NCI-H748 (cell line): ENCODE results near the gene SLC26A4.
A peak's percentile ranks its signal among the peaks of the same experiment; 100 is the strongest.

Experiments
- DNase-seq: peaks from one replicate; lab custom pipeline; 2025; ENCODE audit not compliant: unreplicated experiment; lab: John Stamatoyannopoulos, UW

The SLC26A4 gene

GRCh38 chr7:107659666-107660065 is 962 bp upstream of the SLC26A4 start:
- no peak for DNase-seq

DNA sequence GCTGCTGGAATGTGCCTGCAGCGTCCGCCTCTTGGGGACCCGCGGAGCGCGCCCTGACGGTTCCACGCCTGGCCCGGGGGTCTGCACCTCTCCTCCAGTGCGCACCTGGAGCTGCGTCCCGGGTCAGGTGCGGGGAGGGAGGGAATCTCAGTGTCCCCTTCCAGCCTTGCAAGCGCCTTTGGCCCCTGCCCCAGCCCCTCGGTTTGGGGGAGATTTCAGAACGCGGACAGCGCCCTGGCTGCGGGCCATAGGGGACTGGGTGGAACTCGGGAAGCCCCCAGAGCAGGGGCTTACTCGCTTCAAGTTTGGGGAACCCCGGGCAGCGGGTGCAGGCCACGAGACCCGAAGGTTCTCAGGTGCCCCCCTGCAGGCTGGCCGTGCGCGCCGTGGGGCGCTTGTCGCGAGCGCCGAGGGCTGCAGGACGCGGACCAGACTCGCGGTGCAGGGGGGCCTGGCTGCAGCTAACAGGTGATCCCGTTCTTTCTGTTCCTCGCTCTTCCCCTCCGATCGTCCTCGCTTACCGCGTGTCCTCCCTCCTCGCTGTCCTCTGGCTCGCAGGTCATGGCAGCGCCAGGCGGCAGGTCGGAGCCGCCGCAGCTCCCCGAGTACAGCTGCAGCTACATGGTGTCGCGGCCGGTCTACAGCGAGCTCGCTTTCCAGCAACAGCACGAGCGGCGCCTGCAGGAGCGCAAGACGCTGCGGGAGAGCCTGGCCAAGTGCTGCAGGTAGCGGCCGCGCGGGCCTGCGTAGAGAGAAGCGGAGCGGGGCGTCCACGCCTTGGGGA is 645 bp downstream of the SLC26A4 start:
- DNase-seq = peak; percentile 84

DNA sequence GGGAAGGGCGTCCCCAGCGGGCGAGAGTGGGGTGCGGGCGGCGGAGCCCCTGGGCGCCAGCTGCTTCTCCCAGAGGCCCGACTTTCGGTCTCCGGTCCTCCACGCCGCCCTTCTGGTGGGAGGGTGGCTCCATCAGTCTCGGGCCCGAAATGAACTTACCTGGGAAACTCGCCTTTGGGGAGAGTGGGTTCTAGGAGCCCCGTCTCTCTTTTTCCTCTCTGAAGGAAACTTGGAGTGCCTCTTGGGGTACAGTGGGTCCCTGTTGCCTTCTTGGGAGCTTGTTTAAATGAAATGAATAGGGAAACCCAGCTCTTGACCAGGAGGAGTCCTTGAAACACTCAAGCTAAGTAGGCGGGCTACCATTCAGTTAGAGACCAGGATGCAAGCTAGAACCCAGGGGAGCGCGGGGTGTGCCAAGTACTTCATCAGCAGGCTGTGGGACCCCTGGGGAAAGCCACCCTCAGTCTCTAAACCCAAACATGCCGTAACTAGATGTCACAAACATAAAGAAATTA is 1.3 kb downstream of the SLC26A4 start:
- DNase-seq = no peak

GRCh38 chr7:107663196-107663595 is 2.6 kb downstream of the SLC26A4 start:
- no peak for DNase-seq

- no peak for DNase-seq
Observed at GRCh38 chr7:107666790-107667189, 6.2 kb downstream of the SLC26A4 start.

DNA sequence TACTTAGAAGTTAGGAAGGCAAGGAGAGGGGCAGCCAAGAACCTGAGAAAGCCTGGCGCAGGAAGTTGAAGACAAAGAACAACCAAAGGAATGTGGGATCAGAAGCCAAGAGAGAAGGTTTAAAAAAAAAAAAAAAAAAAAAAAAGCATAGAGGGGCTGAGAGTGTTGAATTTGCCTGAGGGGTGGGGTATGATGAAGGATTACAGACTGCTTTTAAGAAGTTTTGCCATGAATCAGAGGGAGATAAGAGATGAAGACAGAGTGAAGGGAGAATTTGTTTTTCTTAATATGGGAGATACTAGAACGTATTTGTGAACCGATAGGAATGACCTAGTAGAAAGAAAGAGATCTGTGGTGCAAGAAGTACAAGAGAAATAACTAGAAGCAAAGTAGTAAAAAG is 6.7 kb downstream of the SLC26A4 start:
- no peak for DNase-seq

- no peak for DNase-seq
Observed at GRCh38 chr7:107668296-107668695, 7.7 kb downstream of the SLC26A4 start.

DNA sequence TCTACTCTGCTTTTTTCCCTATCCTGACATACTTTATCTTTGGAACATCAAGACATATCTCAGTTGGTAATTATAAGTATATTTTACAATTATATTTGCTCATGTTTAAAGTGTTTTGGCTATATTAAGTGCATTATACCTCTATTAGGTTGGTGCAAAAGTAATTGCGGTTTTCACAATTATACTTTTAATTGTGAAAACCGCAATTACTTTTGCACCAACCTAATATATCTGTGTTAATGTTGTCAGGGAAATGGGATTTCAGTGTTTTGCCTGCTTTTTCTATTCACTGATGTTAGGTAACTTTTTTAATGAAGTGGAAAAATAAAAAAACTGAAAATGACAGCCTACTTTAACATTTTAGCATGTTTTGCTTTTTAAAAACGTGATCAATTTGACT is 11.6 kb downstream of the SLC26A4 start:
- no peak for DNase-seq

DNA sequence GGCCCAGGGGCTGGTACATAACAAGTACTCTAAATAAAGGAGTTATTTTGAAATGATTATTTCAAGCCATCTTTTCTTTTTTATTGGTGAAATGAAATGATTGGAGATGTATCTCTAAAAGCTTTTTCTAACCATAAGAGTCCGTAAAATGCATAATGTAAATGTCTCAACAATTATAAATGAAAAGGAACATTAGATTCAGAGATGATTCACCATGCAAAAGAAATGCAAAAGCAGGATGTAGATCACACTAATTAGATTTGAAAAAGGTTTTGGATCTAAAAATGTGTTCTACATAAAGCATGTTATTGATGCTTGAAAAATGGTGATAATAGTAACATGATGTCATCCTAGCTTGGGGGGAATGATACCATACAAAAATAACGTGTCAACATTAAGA is 15.6 kb downstream of the SLC26A4 start:
- DNase-seq = no peak

DNA sequence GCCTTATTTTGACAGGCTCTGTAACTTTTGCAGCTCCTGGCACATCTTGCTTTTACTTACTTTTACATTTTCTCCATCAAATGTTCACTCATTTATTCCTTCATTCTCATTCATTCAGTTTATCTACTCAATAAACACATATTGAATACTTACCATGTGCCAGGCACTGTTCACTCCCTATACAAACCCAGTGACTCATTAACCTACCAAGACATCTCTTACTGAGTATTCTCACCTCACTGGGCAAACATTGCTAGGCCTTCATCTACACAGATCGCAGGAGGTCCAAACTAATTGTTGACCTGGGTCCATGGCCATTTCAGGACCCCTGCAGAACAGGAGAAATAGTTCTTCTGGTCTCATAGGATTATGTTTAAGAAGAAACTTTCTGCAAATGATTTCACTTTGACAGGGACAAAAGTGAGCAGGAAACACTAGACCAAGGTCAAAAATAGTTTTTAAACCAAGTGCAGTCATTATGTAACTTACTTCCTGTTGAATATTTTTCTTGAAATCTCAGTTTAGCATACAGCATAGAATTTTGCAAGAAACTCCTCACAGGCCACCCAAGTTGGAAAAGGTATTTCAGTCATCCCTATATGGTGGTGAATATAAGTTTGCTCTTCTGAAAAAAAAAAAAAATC is 17.6 kb downstream of the SLC26A4 start:
- no peak for DNase-seq

GRCh38 chr7:107680478-107680877 is 19.9 kb downstream of the SLC26A4 start:
- DNase-seq = no peak

- DNase-seq = no peak
Observed at GRCh38 chr7:107682886-107683285, 22.3 kb downstream of the SLC26A4 start.

GRCh38 chr7:107684287-107684686 is 23.7 kb downstream of the SLC26A4 start:
- DNase-seq = no peak

DNA sequence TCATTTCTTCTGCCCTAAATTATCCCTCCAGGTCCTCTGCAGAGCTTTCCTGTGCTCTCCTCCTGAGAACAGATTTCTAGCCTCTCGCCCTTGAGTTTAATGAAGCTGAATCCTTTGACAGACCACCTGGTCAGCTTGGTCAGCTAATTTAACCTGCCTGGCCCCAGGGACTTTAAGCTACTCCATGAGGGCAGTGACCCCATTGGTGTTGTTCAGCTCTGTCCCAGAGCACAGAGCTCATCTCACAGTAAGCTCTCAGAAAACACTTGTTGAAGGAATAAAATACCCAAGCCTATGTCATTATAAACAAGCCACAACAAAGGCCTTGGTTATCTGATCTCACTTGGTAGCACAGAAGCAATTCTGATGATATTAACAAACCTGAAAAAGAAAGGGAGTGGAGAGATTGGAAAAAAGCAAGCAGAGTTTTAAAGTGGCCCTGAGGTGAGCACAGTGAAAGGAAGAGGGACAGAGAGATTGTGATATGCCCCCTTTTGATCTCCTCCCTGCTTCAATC is 24.4 kb downstream of the SLC26A4 start:
- DNase-seq = no peak

- DNase-seq = no peak
Observed at GRCh38 chr7:107686816-107687387, 26.3 kb downstream of the SLC26A4 start.

GRCh38 chr7:107687656-107688055 is 27.0 kb downstream of the SLC26A4 start:
- DNase-seq = no peak

GRCh38 chr7:107689553-107689952 is 28.9 kb downstream of the SLC26A4 start:
- DNase-seq = no peak

GRCh38 chr7:107690084-107690483 is 29.5 kb downstream of the SLC26A4 start:
- no peak for DNase-seq

DNA sequence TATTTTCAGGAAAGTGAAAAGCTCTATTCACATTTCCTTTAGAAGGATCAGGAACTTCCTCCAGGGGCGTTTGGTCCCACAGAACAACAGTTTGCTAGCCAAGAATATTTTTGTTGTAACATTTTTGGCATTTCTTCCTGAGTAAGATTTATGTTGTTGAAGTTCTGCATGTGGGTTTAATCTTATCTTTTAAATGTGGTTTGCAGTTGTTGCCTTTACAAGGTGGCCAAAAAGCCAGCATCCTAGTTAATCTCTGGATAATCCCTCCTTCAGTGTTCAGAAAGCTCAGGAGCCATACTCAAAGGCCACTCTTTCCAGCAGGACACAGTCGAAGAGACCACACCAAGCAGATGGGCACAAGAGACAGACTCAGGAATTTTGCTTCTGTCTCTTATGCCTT is 30.0 kb downstream of the SLC26A4 start:
- DNase-seq = no peak

- DNase-seq = no peak
Observed at GRCh38 chr7:107691716-107692115, 31.1 kb downstream of the SLC26A4 start.

GRCh38 chr7:107692501-107692900 is 31.9 kb downstream of the SLC26A4 start:
- no peak for DNase-seq

DNA sequence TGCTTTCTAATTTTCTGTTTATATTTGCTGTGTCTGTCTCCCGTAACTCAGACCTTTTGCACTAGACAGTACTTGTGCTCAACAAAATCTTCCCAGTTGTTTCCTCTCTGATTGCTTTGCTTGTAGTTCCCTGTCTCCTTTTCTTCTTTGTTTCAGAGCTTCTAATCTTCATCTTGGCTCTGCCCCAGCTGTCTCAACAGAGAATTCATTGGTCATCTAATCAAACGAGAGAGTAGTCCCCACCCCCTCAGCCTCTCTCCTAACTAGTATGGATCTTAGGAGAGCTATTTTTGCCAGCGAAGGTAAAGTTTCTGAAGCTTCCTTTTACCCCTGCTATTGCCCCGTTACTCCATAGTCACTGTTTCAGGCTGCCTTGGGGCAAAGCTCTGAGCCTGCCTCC is 32.8 kb downstream of the SLC26A4 start:
- no peak for DNase-seq
